Endothelial cell of umbilical vein (primary cell): ENCODE measurements around the gene VAV2. TPM values are rescaled to one million over a fixed set of nuclear protein-coding genes. Genes with fewer than 3 reads are reported as not detected.

Experiments
- BruUV-seq: library from RNA; stranded (reverse); fragments of 400-500 nt; replicated peaks from 2 replicates; lab custom pipeline; 2021; lab: Mats Ljungman, UMichigan
- CTCF ChIA-PET: fragments of 300-600, 350-600 bp; sonication (Branson Sonifier 250); formaldehyde crosslinking; loops from one replicate; lab custom pipeline; 2021; ENCODE audit warnings: antibody characterized with exemption, inconsistent platforms; lab: Charles Lee
- POLR2A ChIA-PET: fragments of 300-600, 350-600 bp; sonication (Branson Sonifier 250); formaldehyde crosslinking; loops from one replicate; lab custom pipeline; 2021; ENCODE audit warnings: antibody characterized with exemption, inconsistent platforms; lab: Charles Lee
- DNase-seq: peaks from one replicate; pipeline ENCODE4 v3.0.0-alpha.2; 2011; ENCODE audit warnings: low read depth, low spot score
- FAIRE-seq: peaks from 2 replicates; lab custom pipeline; 2011; peaks lifted over from hg19 to GRCh38; lab: Jason Lieb, UNC
- H2AFZ ChIP-seq: 2 replicates; pipeline ENCODE4 v1.6.0; 2012; ENCODE audit warnings: low read depth, low read length, control low read depth, inconsistent platforms
- H3K27ac ChIP-seq: 2 replicates; pipeline ENCODE4 v1.5.1; 2011; ENCODE audit warnings: low read depth, mild to moderate bottlenecking, control low read depth, low read length, moderate library complexity; ENCODE audit not compliant: insufficient read depth
- H3K27me3 ChIP-seq, 2 experiments: 2 replicates each; pipeline versions ENCODE4 v1.6.0 to v1.6.1; 2011; ENCODE audit warnings: low read length in 2 of 2, mixed read lengths in 1 of 2; ENCODE audit not compliant: control insufficient read depth in 2 of 2, insufficient read depth in 2 of 2
- H3K36me3 ChIP-seq, 2 experiments: 2 replicates in 1 of 2; 3 replicates in 1 of 2; pipeline ENCODE4 v1.5.1; 2011; ENCODE audit warnings: low read length in 2 of 2, mild to moderate bottlenecking in 1 of 2, moderate library complexity in 1 of 2; ENCODE audit not compliant: control insufficient read depth in 2 of 2, insufficient read depth in 2 of 2; ENCODE audit errors: extremely low read depth in 1 of 2
- H3K4me1 ChIP-seq: 3 replicates; pipeline ENCODE4 v1.5.1; 2011; ENCODE audit warnings: mild to moderate bottlenecking, low read length; ENCODE audit not compliant: control insufficient read depth, insufficient read depth; ENCODE audit errors: extremely low read depth
- H3K4me2 ChIP-seq: 2 replicates; pipeline ENCODE4 v1.6.1; 2011; ENCODE audit warnings: low read length, control low read depth, mixed read lengths; ENCODE audit not compliant: insufficient read depth
- H3K4me3 ChIP-seq, 3 experiments: fragments of 200-600 bp in 1 of 3; sonication (generic), shearing (Covaris generic) in 1 of 3; replicated peaks in 1 of 3; 2 replicates each; pipeline ENCODE4 v1.5.1; 2011 to 2016; ENCODE audit warnings: control low read depth in 3 of 3, low read length in 3 of 3, mild to moderate bottlenecking in 2 of 3, inconsistent platforms in 1 of 3, low read depth in 1 of 3, moderate library complexity in 1 of 3; ENCODE audit not compliant: insufficient read depth in 1 of 3
- H3K79me2 ChIP-seq: 2 replicates; pipeline ENCODE4 v1.6.0; 2012; ENCODE audit warnings: low read length, inconsistent platforms; ENCODE audit not compliant: control insufficient read depth, insufficient read depth
- H3K9ac ChIP-seq: replicated peaks from 2 replicates; pipeline ENCODE3; 2011; ENCODE audit warnings: low read length, control low read depth; ENCODE audit not compliant: insufficient read depth; ENCODE audit errors: extremely low read depth
- H3K9me1 ChIP-seq: replicated peaks from 3 replicates; pipeline ENCODE4 v1.6.0; 2011; ENCODE audit warnings: mild to moderate bottlenecking, low read length; ENCODE audit not compliant: control insufficient read depth, insufficient read depth; ENCODE audit errors: extremely low read depth
- H3K9me3 ChIP-seq: replicated peaks from 2 replicates; pipeline ENCODE4 v1.5.1; 2012; ENCODE audit warnings: low read length, inconsistent platforms; ENCODE audit not compliant: control insufficient read depth, insufficient read depth
- H4K20me1 ChIP-seq: replicated peaks from 2 replicates; pipeline ENCODE3; 2011; ENCODE audit warnings: mild to moderate bottlenecking, low read length; ENCODE audit not compliant: control insufficient read depth, insufficient read depth; ENCODE audit errors: extremely low read depth
- EZH2 ChIP-seq: IDR thresholded peaks from 2 replicates; pipeline ENCODE4 v1.6.1; 2012; ENCODE audit warnings: borderline replicate concordance, low read depth, mild to moderate bottlenecking, moderate library complexity, low read length, inconsistent platforms; ENCODE audit not compliant: severe bottlenecking
- GATA2 ChIP-seq: IDR thresholded peaks from 2 replicates; pipeline ENCODE4 v1.7.0; 2011; ENCODE audit warnings: low read depth, mild to moderate bottlenecking, moderate library complexity, mixed read lengths, low read length; ENCODE audit not compliant: insufficient read length, insufficient read depth
- JUN ChIP-seq: IDR thresholded peaks from 2 replicates; pipeline ENCODE4 v1.6.1; 2011; ENCODE audit warnings: borderline replicate concordance, low read depth; ENCODE audit not compliant: insufficient read length, insufficient read depth
- MYC ChIP-seq: IDR thresholded peaks from one replicate; pipeline ENCODE4 v1.6.1; 2011; ENCODE audit warnings: mild to moderate bottlenecking, low read depth, low read length
- POLR2A ChIP-seq: IDR thresholded peaks from 2 replicates; pipeline ENCODE4 v1.6.1; 2012; ENCODE audit warnings: low read depth, mild to moderate bottlenecking, control low read depth, low read length
- dilution Hi-C: fragments of 300-500 bp; cut with MboI; formaldehyde crosslinking; loops from one replicate; pipeline ENCODE4 v1.15.0; 2019; ENCODE audit warnings: low sequenced_read_pairs; ENCODE audit not compliant: extremely low pct_ligation_motif_present
- intact Hi-C: fragments of 100-400 bp; cut with micrococcal nuclease; formaldehyde crosslinking; loops from one replicate; pipeline ENCODE4 v1.10.0; 2022
- polyA plus RNA-seq, 4 experiments: library from polyadenylated mRNA; depleted of rRNA in 3 of 4; stranded (reverse) in 3 of 4; unstranded in 1 of 4; fragments of >200 nt; gene quantifications; 2 replicates each; pipeline versions ENCODE4 v1.2.1 to v1.2.3, GENCODE V29; 2011 to 2012; ENCODE audit warnings: missing spikeins in 1 of 4
- total RNA-seq: library from RNA; stranded (reverse); gene quantifications from 2 replicates; pipeline ENCODE4 v1.2.3, GENCODE V29; 2021
- TF ChIP-seq, protein P1 (sequence below): IDR thresholded peaks from 2 replicates; pipeline ENCODE4 v1.6.1; 2011; ENCODE audit not compliant: insufficient read depth, insufficient read length
- TF ChIP-seq, protein P2 (sequence below), 2 donors: IDR thresholded peaks; 1 replicate in 1 of 2; 2 replicates in 1 of 2; pipeline ENCODE4 v1.5.1; 2011; ENCODE audit warnings: low read length in 2 of 2, mild to moderate bottlenecking in 2 of 2, moderate library complexity in 2 of 2, control low read depth in 1 of 2, inconsistent platforms in 1 of 2, low read depth in 1 of 2; ENCODE audit not compliant: insufficient read depth in 1 of 2; ENCODE audit errors: extremely low read depth in 1 of 2

The VAV2 gene
- total and polyA plus RNA-seq, 2 donors (not counting 3 experiments of a cell fraction or from before 2014, with no cell fraction given) = 10.6 to 30.6 TPM

DNA sequence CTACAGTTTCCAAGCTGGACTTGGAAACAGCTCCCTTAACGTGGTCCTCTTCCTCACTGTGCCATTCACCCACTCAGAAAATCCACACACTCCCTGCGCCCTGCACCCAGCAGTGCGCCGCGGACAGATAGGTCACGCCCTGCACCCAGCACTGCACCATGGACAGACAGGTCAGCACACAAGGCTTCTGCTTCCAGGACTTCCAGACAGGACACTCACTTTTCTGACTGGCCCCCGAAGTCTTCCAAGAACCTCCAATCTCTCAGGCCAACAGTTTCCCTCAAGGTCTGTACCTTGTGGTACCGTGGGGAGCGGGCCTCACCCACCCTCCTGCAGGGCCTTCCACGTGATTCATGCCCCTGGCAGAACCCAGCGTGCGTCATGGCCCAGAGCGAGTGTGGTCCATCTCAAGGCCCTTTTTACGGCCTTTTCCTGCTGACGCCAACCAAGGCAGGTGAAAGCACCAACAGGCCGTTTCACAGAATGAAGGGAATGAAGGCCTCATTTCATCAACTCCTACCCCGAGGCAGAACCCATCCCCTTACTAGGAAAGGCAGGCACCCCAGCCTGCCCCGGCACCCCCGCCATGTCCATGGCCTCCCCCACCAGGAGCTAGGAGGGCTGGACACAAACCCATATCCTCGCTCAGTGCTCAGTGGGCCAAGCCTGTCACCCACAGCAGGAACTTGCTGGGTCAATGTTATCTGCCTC lies 17.3 kb downstream of the VAV2 start:
- dilution Hi-C loops = no loop called here
- Histone ChIP-seq H2AFZ (no peak overlapping the region), H4K20me1 (no peaks in the 10 kb centered on the region), H3K27ac (no peak overlapping the region), H3K9me3 (no peaks in the 10 kb centered on the region), H3K9me1 (no peaks in the 10 kb centered on the region), H3K36me3 (no peaks in the 10 kb centered on the region), H3K9ac (no peak overlapping the region), H3K4me2 (no peak overlapping the region), H3K4me3 (no peak overlapping the region), H3K79me2 (peaks cover 96% of the 10 kb centered on the region), H3K27me3 (no peaks in the 10 kb centered on the region), H3K4me1 (peaks cover 17% of the 10 kb centered on the region)
- TF ChIP-seq GATA2 = no peak
- TF ChIP-seq EZH2 = no peak
- no peak for TF ChIP-seq JUN
- TF ChIP-seq MYC = no peak
- TF ChIP-seq POLR2A = no peak
- TF ChIP-seq, protein P1, sequence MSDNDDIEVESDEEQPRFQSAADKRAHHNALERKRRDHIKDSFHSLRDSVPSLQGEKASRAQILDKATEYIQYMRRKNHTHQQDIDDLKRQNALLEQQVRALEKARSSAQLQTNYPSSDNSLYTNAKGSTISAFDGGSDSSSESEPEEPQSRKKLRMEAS = no peak
- TF ChIP-seq, protein P2, sequence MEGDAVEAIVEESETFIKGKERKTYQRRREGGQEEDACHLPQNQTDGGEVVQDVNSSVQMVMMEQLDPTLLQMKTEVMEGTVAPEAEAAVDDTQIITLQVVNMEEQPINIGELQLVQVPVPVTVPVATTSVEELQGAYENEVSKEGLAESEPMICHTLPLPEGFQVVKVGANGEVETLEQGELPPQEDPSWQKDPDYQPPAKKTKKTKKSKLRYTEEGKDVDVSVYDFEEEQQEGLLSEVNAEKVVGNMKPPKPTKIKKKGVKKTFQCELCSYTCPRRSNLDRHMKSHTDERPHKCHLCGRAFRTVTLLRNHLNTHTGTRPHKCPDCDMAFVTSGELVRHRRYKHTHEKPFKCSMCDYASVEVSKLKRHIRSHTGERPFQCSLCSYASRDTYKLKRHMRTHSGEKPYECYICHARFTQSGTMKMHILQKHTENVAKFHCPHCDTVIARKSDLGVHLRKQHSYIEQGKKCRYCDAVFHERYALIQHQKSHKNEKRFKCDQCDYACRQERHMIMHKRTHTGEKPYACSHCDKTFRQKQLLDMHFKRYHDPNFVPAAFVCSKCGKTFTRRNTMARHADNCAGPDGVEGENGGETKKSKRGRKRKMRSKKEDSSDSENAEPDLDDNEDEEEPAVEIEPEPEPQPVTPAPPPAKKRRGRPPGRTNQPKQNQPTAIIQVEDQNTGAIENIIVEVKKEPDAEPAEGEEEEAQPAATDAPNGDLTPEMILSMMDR (IDR thresholded peaks at IDR 0.05; ENCODE audit: extremely low read depth in 1 of 2, insufficient read depth in 1 of 2, low read depth in 1 of 2, low read length in 2 of 2) = no peak
- FAIRE-seq = no peak
- intact Hi-C loops = no loop called here
- no TSS peak for BruUV-seq
- POLR2A ChIA-PET = no interaction called here
- DNase-seq = no peak
- CTCF ChIA-PET = no interaction called here
